Panc1 (cell line): ENCODE results near the gene RCOR1.

Experiments
- POLR2AphosphoS5 ChIP-seq: IDR thresholded peaks from 2 replicates; pipeline ENCODE4 v1.6.1; 2012; ENCODE audit warnings: mild to moderate bottlenecking, low read depth, low read length, moderate library complexity
- SIN3A ChIP-seq: IDR thresholded peaks from 2 replicates; pipeline ENCODE4 v1.6.1; 2012; ENCODE audit warnings: low read depth, mild to moderate bottlenecking, low read length, moderate library complexity, borderline replicate concordance; ENCODE audit not compliant: insufficient read depth
- TCF7L2 ChIP-seq: IDR thresholded peaks from 2 replicates; pipeline ENCODE4 v1.6.1; 2011; ENCODE audit warnings: mild to moderate bottlenecking, low read depth, low read length, inconsistent platforms
- TF ChIP-seq, protein P1 (sequence below): fragments of 450-650 bp; IDR thresholded peaks from 2 replicates; pipeline ENCODE4 v1.5.1; 2017; ENCODE audit warnings: mild to moderate bottlenecking
- TF ChIP-seq, protein P2 (sequence below), 2 experiments: IDR thresholded peaks; 2 replicates each; pipeline ENCODE4 v1.6.1; 2011 to 2012; ENCODE audit warnings: low read depth in 2 of 2, control low read depth in 1 of 2, low read length in 1 of 2, mild to moderate bottlenecking in 1 of 2, moderate library complexity in 1 of 2; ENCODE audit not compliant: insufficient read depth in 1 of 2

- TF ChIP-seq POLR2AphosphoS5: no peak
- TF ChIP-seq, protein P1, sequence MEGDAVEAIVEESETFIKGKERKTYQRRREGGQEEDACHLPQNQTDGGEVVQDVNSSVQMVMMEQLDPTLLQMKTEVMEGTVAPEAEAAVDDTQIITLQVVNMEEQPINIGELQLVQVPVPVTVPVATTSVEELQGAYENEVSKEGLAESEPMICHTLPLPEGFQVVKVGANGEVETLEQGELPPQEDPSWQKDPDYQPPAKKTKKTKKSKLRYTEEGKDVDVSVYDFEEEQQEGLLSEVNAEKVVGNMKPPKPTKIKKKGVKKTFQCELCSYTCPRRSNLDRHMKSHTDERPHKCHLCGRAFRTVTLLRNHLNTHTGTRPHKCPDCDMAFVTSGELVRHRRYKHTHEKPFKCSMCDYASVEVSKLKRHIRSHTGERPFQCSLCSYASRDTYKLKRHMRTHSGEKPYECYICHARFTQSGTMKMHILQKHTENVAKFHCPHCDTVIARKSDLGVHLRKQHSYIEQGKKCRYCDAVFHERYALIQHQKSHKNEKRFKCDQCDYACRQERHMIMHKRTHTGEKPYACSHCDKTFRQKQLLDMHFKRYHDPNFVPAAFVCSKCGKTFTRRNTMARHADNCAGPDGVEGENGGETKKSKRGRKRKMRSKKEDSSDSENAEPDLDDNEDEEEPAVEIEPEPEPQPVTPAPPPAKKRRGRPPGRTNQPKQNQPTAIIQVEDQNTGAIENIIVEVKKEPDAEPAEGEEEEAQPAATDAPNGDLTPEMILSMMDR: no peak
- no peak for TF ChIP-seq SIN3A
- TF ChIP-seq, protein P2, sequence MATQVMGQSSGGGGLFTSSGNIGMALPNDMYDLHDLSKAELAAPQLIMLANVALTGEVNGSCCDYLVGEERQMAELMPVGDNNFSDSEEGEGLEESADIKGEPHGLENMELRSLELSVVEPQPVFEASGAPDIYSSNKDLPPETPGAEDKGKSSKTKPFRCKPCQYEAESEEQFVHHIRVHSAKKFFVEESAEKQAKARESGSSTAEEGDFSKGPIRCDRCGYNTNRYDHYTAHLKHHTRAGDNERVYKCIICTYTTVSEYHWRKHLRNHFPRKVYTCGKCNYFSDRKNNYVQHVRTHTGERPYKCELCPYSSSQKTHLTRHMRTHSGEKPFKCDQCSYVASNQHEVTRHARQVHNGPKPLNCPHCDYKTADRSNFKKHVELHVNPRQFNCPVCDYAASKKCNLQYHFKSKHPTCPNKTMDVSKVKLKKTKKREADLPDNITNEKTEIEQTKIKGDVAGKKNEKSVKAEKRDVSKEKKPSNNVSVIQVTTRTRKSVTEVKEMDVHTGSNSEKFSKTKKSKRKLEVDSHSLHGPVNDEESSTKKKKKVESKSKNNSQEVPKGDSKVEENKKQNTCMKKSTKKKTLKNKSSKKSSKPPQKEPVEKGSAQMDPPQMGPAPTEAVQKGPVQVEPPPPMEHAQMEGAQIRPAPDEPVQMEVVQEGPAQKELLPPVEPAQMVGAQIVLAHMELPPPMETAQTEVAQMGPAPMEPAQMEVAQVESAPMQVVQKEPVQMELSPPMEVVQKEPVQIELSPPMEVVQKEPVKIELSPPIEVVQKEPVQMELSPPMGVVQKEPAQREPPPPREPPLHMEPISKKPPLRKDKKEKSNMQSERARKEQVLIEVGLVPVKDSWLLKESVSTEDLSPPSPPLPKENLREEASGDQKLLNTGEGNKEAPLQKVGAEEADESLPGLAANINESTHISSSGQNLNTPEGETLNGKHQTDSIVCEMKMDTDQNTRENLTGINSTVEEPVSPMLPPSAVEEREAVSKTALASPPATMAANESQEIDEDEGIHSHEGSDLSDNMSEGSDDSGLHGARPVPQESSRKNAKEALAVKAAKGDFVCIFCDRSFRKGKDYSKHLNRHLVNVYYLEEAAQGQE (IDR thresholded peaks at IDR 0.05; ENCODE audit: insufficient read depth in 1 of 2, low read depth in 2 of 2, low read length in 1 of 2): no peak
- no peak for TF ChIP-seq TCF7L2
These were observed 38.4 kb downstream of the RCOR1 start for GRCh38 chr14:102630881-102631280.
